Thyroid gland (tissue), 4 donors: ENCODE results near the gene CANT1. TPM values are rescaled to one million over a fixed set of nuclear protein-coding genes. Genes with fewer than 3 reads are reported as not detected.

ENCODE experiments used
- DNase-seq, 2 donors: peaks; one replicate each; pipeline ENCODE4 v3.0.0-alpha.2; 2019
- H3K27ac ChIP-seq, 3 donors: fragments of 200-600 bp; sonication (generic); 1 replicate in 2 of 3; 2 replicates in 1 of 3; pipeline ENCODE4 v1.5.1; 2016 to 2019; ENCODE audit warnings: mild to moderate bottlenecking in 1 of 3, moderate library complexity in 1 of 3
- H3K27me3 ChIP-seq: fragments of 200-600 bp; sonication (generic); one replicate; pipeline ENCODE4 v1.5.1; 2019
- H3K36me3 ChIP-seq, 2 donors: fragments of 200-600 bp; sonication (generic); one replicate each; pipeline ENCODE4 v1.5.1; 2016 to 2019
- H3K4me1 ChIP-seq, 2 donors: fragments of 200-600 bp; sonication (generic); one replicate each; pipeline ENCODE4 v1.5.1; 2017 to 2019
- H3K4me3 ChIP-seq, 3 donors: fragments of 200-600 bp; sonication (generic); replicated peaks in 1 of 3; 1 replicate in 2 of 3; 2 replicates in 1 of 3; pipeline ENCODE4 v1.5.1; 2016; ENCODE audit warnings: mild to moderate bottlenecking in 1 of 3
- H3K9me3 ChIP-seq: fragments of 200-600 bp; sonication (generic); one replicate; pipeline ENCODE4 v1.5.1; 2017
- POLR2A ChIP-seq, 2 donors: fragments of 450-650 bp; IDR thresholded peaks; one replicate each; pipeline ENCODE4 v1.6.1; 2017; ENCODE audit warnings: antibody characterized with exemption in 2 of 2, mild to moderate bottlenecking in 2 of 2, moderate library complexity in 1 of 2
- WGBS, 2 donors: methylation state at CpG; one replicate each; pipeline ENCODE4 v1.1.5; 2017; 5-methylcytosine and 5-hydroxymethylcytosine counted together
- intact Hi-C: fragments of 100-400 bp; cut with DNase I; formaldehyde crosslinking; loops from one replicate; pipeline ENCODE4 v1.15.1; 2023
- total RNA-seq, 4 donors: library from RNA; depleted of rRNA; stranded (reverse); fragments of >200 nt; gene quantifications; one replicate each; pipeline ENCODE4 v1.2.3, GENCODE V29; 2016
- TF ChIP-seq, protein P1 (sequence below), 6 experiments: fragments of 200-600 bp in 3 of 6; fragments of 450-650 bp in 3 of 6; sonication (generic) in 3 of 6; IDR thresholded peaks; one replicate each; pipeline ENCODE4 v1.5.1; 2016 to 2019; ENCODE audit warnings: antibody characterized with exemption in 6 of 6, mild to moderate bottlenecking in 2 of 6, inconsistent platforms in 1 of 6, moderate library complexity in 1 of 6

The CANT1 gene
- total RNA-seq, 4 donors from 2014 or later, result 21.2 to 37.1 (median 27.3) TPM

- Histone ChIP-seq H3K9me3 (no peaks in the 10 kb centered on the region), H3K36me3 (no peaks in the 10 kb centered on the region), H3K4me3 (peak overlapping the region in 1 of 3 donors; percentile 17), H3K4me1 (peaks cover 13 to 50% of the 10 kb centered on the region in 2 donors), H3K27me3 (no peaks in the 10 kb centered on the region), H3K27ac (peak overlapping the region; percentile 47 to 82 (median 66))
- TF ChIP-seq, protein P1, sequence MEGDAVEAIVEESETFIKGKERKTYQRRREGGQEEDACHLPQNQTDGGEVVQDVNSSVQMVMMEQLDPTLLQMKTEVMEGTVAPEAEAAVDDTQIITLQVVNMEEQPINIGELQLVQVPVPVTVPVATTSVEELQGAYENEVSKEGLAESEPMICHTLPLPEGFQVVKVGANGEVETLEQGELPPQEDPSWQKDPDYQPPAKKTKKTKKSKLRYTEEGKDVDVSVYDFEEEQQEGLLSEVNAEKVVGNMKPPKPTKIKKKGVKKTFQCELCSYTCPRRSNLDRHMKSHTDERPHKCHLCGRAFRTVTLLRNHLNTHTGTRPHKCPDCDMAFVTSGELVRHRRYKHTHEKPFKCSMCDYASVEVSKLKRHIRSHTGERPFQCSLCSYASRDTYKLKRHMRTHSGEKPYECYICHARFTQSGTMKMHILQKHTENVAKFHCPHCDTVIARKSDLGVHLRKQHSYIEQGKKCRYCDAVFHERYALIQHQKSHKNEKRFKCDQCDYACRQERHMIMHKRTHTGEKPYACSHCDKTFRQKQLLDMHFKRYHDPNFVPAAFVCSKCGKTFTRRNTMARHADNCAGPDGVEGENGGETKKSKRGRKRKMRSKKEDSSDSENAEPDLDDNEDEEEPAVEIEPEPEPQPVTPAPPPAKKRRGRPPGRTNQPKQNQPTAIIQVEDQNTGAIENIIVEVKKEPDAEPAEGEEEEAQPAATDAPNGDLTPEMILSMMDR (IDR thresholded peaks at IDR 0.05), result no peak
- TF ChIP-seq POLR2A (IDR thresholded peaks at IDR 0.05), result no peak
- no peak for DNase-seq
- intact Hi-C loops, result no loop called here
- WGBS, 2 donors, result 31% methylated on average over 5 to 9 of the region's 16 CpGs
Observed at GRCh38 chr17:79027925-79028491, 18.4 kb upstream of the CANT1 start.

- no peak for DNase-seq
- Histone ChIP-seq H3K36me3 (no peaks in the 10 kb centered on the region), H3K4me1 (peaks cover 13 to 55% of the 10 kb centered on the region in 2 donors), H3K27ac (peak overlapping the region; percentile 47 to 82 (median 66)), H3K4me3 (peak overlapping the region in 1 of 3 donors; percentile 17), H3K27me3 (no peaks in the 10 kb centered on the region), H3K9me3 (no peaks in the 10 kb centered on the region)
- 7 to 17% methylated on average over 5 to 6 of the region's 10 CpGs for WGBS, 2 donors
- TF ChIP-seq, protein P1 (IDR thresholded peaks at IDR 0.05), result no peak
- TF ChIP-seq POLR2A (IDR thresholded peaks at IDR 0.05), result no peak
- intact Hi-C loops, result no loop called here
Observed at GRCh38 chr17:79027274-79027924, 17.8 kb upstream of the CANT1 start.

DNA sequence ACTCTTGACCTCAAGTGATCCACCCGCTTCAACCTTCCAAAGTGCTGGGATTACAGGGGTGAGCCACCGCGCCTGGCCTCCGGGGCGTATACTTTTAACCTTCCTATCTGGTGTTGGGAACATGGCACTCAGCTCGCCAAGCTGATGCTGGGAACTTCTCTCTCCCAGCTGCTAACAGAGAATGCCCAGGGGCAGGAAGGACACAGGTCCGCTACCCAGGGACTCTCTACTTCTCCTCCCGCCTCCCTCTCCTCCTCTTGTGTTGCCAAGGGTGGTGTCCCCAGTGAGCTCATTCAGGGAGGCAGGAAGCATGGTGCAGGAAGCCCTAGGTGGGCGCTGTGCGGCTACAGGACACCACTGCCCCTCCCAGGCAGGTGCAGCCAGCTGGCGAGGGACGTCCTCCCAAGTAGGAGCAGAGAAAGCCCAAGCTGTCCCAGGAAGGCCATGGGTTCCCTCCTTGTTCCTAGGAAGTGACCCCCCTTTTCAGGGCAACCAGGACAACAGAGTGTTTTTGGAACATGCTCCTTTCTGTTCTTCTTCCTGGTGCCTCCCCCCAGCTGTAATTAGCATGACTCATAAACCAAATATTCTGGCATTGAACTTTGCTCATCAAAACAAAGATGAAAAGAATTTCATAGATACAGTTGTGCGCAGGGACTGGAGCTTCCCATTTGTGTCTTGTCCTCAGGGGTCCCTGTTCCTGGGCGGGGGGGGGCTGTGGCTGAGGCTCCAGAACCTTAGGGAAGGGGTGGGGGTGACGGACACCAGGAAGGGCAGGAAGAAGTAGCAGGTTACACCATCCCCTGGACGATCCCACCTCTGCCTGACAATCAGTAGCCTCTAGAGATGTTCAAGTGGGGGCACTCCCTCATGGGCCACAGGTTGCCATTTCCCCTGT, 17.1 kb upstream of the CANT1 start:
- intact Hi-C loops, result no loop called here
- 69% methylated on average over 16 of the region's 16 CpGs for WGBS, 2 donors

GRCh38 chr17:79024901-79025737, 15.6 kb upstream of the CANT1 start:
- Histone ChIP-seq H3K36me3 (no peaks in the 10 kb centered on the region), H3K27ac (peak overlapping the region; percentile 64 to 83 (median 82)), H3K27me3 (no peaks in the 10 kb centered on the region), H3K9me3 (no peaks in the 10 kb centered on the region), H3K4me3 (peak overlapping the region in 2 of 3 donors; percentile 17 to 63), H3K4me1 (peaks cover 13 to 75% of the 10 kb centered on the region in 2 donors)
- WGBS, 2 donors, result 42 to 46% methylated on average over 11 to 25 of the region's 31 CpGs
- DNase-seq, result peak; percentile 40 to 44
- no peak for TF ChIP-seq POLR2A (IDR thresholded peaks at IDR 0.05)
- TF ChIP-seq, protein P1 (IDR thresholded peaks at IDR 0.05), result no peak
- intact Hi-C loops, result no loop called here

More for the DNA sequence above, 17.1 kb upstream of the CANT1 start:
- no peaks in the 10 kb centered on the region for H3K9me3 ChIP-seq
- DNase-seq, result no peak
- no peaks in the 10 kb centered on the region for H3K27me3 ChIP-seq
- H3K4me3 ChIP-seq, result peak overlapping the region in 1 of 3 donors; percentile 63
- H3K4me1 ChIP-seq, result peaks cover 13 to 62% of the 10 kb centered on the region in 2 donors
- H3K27ac ChIP-seq, result peak overlapping the region in 2 of 3 donors; percentile 82 to 83
- TF ChIP-seq POLR2A (IDR thresholded peaks at IDR 0.05), result no peak
- TF ChIP-seq, protein P1 (IDR thresholded peaks at IDR 0.05), result no peak
- H3K36me3 ChIP-seq, result no peaks in the 10 kb centered on the region
